Measurements from ENCODE around the gene RAI1.
"Not testable (repeated sequence)": the region's sequence is repeated elsewhere in the genome, so short reads cannot be mapped to it uniquely, and the experiment has no call there.

The RAI1 gene

GRCh38 chr17:17682737-17683680, 1.8 kb downstream of the RAI1 start:
- peak; percentile 36 for DNase-seq

- no peak for DNase-seq
Observed at GRCh38 chr17:17683710-17684365, 2.6 kb downstream of the RAI1 start.

- no peak for DNase-seq
Observed at GRCh38 chr17:17684906-17685774, 3.9 kb downstream of the RAI1 start.

GRCh38 chr17:17685775-17686291, 4.6 kb downstream of the RAI1 start:
- no peak for DNase-seq

GRCh38 chr17:17689312-17689711, 8.1 kb downstream of the RAI1 start:
- DNase-seq = no peak

- not testable (repeated sequence) for DNase-seq
Observed at GRCh38 chr17:17690233-17690632, 9.0 kb downstream of the RAI1 start.

GRCh38 chr17:17691468-17692263, 10.4 kb downstream of the RAI1 start:
- DNase-seq = no peak

GRCh38 chr17:17692353-17693252, 11.3 kb downstream of the RAI1 start:
- DNase-seq = no peak

GRCh38 chr17:17693253-17694168, 12.3 kb downstream of the RAI1 start:
- peak; percentile 87 for DNase-seq

GRCh38 chr17:17694169-17695081, 13.2 kb downstream of the RAI1 start:
- peak; percentile 58 for DNase-seq

GRCh38 chr17:17696085-17696484, 14.8 kb downstream of the RAI1 start:
- no peak for DNase-seq

- DNase-seq = no peak
Observed at GRCh38 chr17:17696882-17697633, 15.8 kb downstream of the RAI1 start.

- no peak for DNase-seq
Observed at GRCh38 chr17:17698371-17698770, 17.1 kb downstream of the RAI1 start.

- no peak for DNase-seq
Observed at GRCh38 chr17:17698869-17699351, 17.7 kb downstream of the RAI1 start.

GRCh38 chr17:17699491-17699890, 18.2 kb downstream of the RAI1 start:
- DNase-seq = no peak

- DNase-seq = peak; percentile 87
Observed at GRCh38 chr17:17700251-17700969, 19.2 kb downstream of the RAI1 start.

- no peak for DNase-seq
Observed at GRCh38 chr17:17701112-17701511, 19.9 kb downstream of the RAI1 start.

Data from NCI-H748 treated with DMSO at 0.1 percent for 48 hours (cell line).